CD4-positive, alpha-beta T cell treated with Interleukin-17A for 4 hours (primary cell): ENCODE measurements around the gene C19orf25.
"Not testable (repeated sequence)": the region's sequence is repeated elsewhere in the genome, so short reads cannot be mapped to it uniquely, and the experiment has no call there.

ENCODE experiments used
- DNase-seq: peaks from one replicate; pipeline ENCODE4 v3.0.0-alpha.2; 2020; ENCODE audit warnings: mixed read lengths

The C19orf25 gene

DNA sequence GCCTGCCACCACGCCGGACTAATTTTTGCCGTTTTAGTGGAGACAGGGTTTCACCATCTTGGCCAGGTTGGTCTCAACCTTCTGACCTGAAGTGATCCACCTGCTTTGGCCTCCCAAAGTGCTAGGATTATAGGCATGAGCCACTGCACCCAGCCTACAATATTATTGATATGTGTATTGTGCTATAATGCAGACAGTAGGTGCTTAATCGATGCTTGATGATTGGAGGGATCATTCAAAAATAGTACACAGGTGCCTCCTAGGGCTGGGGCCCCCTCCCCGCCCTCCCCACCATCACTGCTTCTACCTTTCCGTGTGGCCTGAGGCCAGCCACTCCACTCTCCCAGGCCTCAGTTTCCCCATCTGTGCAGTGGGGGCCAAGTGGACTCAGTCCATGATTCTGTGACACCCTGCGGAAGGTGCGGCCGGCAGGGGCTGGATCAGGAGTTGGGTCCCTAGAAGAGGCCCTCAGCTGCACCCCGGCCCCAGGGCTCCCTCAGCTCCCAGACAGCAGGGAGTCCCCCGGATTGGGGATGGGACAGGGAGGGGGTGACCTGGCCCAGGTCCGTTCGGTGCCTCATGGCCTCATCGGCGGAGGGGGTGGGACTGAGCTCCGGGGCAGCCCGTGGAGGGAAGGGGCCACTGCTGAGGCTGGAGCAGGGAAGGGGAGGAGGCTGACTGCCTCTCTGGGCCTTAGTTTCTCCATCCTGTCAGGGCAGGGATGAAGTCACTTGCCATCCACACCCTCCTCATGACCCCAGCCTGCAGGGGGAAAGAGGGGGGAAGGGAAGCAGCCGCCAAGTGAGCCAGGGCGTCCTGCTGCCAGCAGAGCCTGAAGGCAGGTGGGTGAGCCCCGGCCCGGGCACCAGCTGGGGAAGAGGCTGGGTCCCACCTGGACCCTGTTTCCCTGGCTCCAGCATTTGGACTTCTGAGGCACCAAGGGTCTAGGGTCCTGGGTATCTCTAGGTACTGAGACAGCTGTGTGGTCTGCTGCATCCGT lies 32.6 kb upstream of the C19orf25 start:
- peak; percentile 26 for DNase-seq

DNA sequence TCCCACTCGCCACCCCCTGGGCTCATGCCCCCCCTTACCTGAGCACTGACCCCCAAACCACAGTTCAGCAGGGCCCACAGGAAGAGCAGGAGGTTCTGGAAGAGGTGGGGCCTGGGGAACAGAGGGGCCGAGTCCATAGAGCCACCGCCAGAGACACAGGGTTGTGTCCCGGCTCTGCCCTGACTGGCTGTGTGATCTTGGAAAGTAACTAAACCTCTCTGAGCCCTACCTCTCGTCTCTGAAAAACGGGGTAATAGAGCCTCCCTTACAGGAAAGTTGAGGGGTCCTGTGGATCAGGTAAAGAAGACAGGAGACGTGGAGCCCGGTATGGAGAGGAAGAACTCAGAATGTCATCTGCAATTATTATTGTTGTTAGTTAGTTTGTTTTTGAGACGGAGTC lies 31.8 kb upstream of the C19orf25 start:
- DNase-seq, result no peak

DNA sequence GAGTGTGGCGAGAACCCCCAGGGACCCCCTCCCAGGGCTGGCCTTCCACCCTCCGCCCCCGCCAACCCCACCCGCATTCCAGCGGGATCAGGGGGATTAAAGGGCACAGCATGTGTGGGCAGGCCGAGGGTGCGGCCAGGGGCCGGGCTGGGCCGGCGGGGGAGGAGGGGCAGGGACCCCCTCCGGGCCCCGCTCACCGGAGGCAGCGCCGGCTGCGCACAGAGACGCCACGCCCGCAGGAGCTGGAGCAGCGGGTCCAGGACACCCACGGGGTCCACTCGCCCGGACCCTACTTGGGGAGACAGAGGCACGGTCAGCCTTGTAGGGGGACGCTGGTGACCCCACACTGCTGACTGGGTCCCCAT lies 31.4 kb upstream of the C19orf25 start:
- DNase-seq, result no peak

DNA sequence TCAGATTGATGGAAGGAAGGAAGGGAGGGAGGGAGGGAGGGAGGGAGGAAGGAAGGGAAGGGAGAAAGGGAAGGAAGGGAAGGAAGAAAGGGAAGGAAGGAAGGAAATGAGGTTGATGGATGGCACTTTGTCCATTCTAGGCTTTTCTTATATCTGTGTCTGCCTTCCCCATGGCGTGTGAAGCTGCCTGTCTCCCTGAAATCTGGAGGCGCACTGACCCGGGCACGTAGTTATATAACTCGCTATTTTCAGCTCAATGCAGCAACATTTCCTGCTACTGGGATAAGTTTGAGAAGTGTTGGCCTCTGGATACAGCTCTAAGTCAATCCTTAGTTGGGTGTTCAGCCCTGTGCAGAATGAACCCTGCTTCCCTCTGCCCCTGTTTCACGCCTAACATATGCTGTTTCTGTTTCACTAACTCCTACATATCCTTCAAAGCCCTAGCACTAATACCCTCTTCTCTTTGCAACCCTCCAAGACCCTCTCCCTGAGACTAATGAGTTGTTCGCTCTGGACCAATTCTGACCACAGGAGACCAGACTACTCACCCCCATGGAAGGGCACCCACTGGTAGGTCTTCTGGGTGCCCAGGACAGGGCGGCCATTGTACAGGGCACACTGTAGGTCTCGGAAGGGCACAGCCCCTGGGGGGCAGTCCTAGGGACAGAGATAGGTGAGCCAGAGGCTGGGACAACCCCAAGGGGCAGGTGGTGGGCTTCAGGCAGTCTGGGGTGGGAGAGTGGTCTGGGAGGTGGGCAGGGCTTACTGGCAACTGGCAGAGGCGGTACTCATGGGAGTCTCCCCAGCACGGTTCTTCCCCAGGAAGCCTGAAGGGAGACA lies 30.8 kb upstream of the C19orf25 start:
- no peak for DNase-seq

DNA sequence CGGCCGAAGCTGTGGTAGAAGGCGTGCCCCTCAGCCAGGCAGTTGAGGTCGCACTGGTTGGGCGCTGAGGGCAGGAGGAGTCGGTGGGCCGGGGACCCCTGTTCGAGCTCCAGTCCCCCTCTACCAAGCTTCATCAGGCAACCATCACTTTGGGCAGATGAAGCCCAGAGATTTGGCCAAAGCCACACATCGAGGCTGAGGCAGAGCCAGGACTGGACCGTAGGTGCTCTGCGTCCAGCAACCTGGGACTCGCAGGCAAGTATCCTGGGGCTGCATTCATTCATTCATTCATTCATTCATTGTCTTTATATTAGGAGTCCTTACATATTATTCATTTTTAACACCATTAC lies 29.5 kb upstream of the C19orf25 start:
- no peak for DNase-seq

DNA sequence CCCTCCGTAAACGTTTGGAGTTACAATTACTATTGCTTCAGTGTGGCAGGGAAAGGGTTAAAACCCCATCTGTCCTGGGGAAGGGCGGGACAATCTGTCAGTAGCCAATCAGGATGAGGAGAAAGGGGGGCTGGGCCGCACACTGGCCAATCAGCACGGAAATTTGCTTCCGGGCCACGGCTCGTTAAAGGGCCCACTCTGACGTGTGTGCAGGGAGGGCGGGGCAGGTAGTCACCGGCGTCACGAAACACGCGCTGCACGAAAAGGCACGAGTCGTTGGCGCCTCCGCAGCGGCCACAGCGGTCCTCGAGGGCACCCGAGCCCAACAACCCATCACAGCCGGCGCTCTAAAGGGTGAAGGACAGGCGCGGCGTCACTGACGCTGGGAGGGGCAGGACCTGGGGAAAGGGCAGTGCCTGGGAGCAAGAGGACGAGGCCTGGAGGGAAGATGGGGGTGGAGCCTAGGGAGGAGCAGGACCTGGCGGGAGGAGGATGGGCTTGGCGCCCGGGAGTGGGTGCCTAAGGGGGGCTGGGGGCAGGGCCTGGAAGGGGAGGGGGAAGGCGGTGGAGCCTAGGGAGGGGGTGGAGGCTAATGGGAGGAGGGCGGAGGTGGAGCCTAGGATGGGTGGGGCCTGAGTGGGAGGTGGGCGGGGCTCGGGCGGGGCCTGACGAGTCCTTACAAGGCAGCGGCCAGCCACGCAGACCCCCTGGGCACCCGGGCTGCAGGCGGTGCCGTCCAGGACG lies 28.9 kb upstream of the C19orf25 start:
- peak; percentile 93 for DNase-seq

DNA sequence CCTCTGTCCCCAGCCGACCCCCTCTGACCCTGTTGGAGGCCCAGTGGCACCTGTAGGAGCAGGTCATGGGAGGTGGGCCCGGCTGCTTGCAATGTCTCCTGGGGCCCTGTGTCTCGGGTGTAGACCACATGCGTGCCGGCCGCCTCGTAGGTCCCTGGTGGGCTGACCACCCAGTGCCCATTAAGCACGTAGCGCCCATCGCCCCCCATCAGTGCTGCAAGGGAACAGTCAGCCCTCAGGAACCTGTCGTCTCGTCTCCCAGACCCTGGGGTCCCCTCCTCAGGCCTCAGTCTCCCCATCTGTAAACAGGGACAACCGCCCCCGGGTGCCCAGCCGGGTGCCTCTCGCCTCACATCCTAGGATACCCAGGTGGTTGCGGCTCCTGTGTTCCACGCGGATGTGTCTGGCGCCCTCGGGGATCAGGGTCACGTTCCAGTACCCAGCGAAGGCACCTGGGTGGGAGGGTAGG lies 28.2 kb upstream of the C19orf25 start:
- no peak for DNase-seq

DNA sequence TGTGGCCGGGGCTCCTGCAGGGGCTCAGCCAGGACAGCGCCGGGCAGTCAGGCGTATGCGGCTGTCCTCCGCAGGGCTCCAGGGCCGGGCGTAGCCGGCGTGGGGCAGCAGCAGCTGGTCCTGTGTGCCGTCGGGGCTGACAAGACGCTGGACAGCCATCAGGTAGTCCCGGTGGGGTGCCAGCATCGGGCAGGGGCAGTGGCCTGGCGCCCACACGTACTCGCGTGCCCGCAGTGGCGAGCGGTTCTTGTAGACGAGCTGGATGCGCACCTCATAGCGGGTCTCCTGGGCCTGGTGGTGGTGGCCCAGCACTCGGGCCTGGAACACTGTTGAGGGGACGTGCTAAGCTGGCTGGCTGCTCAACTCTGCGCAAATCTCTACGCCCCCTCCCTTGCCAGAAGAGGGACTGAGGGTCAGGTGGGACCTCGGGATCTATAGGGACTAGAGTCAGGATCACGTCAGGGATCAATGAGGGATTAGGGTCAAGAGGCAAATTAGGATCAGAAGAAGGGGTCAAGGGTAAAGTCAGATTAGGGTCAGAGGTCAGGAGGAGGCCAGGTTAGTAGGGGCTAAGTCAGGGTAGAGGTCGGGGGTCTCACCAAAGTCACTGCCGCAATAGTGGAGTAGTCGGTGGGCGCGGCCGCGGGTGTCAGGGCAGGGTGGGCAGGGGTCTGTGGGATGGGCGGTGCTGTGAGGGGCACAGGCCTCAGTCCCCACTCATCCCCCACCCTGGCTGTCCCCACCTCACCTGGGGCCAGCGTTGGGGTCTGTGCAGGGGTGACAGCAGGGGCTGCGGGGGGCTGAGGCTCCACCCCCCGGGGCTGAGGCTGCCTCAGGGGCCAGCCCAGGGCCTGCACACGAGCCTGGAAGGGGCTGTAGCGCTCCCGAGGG lies 27.2 kb upstream of the C19orf25 start:
- no peak for DNase-seq

DNA sequence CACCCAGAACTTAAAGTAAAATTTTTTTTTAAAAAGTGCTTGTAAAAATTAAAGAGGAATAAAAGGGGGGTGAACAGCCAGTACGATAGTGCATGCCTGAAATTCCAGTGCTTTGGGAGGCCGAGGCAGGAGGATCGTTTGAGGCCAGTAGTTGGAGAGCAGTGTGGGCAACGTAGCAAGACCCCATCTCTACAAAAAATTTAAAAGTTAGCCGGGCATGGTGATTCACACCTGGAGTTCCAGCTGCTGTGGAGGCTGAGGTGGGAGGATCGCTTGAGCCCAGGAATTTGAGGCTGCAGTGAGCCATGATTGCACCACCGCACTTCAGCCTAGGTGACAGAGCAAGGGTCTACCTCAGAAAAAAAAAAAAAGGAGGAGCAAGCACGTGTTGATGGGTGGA lies 26.0 kb upstream of the C19orf25 start:
- DNase-seq, result no peak

DNA sequence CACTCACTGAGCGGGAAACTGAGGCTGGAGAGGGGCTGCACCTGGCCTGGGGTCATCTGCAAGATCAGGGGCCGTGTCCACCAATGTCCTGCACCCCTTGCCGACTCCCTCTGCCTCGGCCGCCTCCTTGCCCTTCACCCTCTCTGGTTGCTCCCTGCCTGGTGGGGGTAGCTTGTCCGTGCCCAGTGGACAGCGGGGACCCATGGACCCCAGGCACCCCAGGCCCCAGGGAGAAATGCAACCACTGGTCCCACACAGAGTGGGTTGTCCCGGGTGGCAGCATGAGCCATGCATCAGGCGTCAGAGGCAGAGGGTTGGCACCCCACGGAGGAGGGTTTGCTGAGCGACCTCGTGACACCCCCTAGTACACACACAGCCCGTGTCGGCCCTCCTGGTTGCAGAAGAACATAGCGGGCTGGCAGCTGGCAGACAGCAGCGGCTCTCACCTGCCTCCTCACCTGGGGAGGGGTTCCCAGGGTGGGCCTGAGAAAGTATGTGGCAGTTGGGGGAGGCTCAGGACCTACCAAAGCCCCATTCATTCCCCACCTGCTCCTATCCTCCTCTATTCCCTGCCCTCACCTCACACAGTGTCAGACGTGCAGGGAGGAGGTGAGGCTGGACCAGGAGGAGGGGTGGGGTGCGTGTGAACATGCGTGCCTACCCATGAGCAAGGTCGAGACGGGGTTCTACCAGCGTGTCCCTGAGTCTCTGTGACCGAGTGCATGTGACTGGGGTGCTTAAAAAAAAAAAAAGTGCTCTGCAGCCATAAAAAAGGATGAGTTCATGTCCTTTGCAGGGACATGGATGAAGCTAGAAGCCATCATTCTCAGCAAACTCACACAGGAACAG lies 25.1 kb upstream of the C19orf25 start:
- DNase-seq, result no peak

DNA sequence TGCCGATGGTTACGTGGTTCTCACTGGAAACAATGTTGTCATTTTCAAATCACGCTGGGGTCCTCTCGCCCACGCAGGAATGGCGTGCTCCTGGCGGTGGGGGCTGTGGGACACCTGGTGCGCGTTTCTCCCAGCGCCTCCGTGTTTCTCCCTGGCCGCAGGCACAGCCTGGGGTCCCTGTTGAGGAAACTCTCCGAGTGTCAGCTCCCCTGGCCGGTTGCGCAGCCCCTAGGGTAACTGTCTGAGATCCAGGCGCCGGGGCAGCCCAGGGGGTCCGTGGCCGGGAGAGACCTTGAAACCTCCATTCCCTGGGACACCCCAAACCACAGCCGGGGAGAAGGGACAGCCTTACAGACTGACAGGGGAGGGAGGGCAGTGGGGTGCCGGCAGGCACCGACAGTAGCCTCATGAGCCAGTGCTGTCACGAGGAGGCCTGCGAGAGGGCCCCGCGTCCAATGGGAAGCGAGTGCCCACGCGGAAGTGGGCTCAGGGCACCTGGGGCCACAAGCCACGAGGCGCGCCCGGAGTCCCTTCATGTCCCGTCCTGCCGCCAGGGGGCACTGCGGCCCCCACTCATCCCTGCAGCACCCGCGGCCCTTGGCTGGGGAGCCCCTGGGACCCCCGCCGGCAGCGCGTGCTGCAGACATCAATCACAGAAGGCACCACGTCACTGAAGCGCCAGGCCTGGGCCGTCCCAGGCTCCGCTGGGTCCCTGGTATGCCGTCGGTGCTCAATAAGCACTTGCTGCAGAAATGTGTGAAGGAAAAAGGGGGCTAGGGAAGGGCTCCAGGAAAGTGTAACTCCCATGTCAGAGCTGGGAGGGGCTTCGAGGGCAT lies 24.3 kb upstream of the C19orf25 start:
- peak; percentile 79 for DNase-seq

DNA sequence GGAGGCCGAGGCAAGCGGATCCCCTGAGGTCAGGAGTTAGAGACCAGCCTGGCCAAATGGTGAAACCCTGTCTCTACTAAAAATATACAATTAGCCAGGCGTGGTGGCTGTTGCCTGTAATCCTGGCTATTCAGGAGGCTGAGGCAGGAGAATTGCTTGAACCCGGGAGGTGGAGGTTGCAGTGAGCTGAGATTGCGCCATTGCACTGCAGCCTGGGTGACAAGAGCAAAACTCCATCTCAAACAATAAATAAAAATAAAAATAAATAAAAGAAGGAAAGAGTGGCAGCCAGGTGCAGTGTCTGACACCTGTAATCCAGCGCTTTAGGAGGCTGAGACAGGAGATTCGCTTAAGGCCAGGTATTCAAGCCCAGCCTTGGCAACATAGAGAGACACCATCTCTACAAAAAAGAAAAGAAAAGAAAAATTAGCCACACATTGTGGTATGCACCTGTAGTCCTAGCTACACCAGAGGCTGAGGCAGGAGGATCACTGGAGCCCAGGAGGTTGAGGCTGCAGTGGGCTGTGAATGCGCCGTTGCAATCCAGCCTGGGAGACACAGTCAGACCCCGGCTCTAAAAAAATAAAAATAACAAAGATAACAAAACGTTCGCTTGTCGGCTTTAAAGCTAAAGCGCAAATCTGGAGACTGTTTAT lies 23.5 kb upstream of the C19orf25 start:
- no peak for DNase-seq

DNA sequence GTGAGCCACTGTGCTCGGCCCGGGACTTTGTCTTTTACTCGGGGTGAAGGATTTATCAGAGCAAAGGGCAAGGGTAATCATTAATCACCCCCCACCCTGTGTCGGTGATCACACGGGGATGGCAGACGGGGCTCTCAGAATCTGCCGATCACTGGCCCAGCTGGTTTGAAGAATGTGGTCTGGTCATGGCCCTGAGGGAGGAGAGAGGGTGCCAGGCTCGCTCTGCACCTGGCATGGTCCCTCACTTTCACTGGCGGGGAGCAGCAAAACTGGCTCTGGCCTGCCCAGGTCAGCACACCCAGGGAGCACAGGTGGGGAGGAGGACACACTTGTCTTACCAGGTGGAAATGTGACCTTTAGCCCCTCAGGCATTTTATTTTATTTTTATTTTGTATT lies 22.2 kb upstream of the C19orf25 start:
- DNase-seq, result no peak

DNA sequence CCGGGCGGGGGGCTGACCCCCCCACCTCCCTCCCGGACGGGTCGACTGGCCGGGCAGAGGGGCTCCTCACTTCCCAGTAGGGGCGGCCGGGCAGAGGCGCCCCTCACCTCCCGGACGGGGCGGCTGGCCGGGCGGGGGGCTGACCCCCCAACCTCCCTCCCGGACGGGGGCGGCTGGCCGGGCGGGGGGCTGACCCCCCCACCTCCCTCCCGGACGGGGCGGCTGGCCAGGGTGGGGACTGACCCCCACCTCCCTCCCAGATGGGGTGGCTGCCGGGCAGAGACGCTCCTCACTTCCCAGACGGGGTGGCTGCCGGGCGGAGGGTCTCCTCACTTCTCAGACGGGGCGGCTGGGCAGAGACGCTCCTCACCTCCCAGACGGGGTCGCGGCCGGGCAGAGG lies 20.2 kb upstream of the C19orf25 start:
- not testable (repeated sequence) for DNase-seq

DNA sequence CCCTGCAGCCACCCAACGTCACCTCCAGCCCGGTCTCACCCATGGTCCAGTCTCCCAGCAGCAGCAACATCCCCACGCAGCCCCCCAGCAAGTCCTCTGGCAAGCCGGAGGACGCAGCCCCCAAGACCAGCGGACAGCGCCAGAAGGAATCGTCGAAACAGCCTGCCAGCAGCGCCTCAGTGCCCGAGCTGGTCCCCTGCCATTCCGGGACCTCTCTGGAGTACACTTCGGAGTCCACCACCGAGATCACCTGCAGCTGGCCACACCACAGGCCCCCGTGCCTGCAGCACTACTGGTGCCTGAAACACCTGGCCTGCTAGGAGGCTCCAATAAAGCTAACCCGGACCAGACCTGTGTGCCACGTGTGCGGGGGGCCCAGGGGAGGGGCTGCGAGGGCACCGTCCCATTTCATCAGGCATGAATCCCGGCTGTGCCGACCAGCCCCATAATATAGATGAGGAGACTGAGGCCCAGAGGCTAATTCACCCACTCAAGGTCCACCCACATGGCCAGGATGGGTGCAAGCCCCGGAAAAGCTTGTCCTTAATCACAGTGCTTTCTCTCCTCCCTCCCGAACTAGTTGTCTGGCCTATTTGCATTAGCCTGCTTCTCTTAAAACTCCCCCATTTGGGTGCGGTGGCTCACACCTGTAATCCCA lies 18.7 kb upstream of the C19orf25 start:
- no peak for DNase-seq

DNA sequence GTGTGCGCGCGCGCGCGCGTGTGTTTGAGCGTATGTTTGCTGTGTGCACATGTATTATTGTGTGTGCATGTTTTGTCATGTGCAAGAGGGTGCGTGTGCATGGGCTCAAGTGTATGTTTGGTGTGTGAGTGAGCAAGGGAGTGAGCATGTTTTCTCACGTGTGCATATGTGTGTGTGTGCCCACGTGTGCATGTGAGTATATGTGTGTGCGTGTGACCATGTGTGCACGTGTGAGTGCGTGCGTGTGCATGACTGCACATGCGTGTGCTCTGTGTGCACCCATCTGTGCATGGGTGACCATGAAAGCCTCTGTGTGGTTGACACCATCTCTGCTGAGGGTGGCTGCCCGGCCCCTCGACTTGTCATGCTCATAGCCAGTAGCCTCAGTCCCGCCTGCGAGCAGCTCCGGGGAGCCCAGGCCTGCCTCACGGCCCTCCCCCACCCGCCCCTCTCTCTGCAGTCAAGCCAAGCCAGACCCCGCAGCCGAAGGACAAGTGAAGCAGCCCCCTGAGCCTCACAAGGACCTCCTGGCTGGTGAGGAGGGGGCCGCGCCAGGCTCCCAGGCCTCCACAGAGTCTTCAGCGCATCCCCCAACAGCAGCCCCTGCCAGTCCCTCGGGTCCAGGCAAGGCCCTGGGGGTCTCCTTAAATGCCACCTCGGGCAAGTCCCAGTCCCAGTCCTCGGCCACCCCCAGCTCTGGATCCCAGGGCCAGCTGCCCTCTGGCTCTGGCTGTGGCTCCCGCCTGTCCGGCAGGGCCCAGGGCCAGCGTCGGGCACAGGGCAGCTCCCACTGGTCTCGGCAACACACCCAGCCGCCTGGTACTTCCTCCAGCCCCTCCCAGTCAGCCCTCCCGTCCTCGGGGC lies 17.9 kb upstream of the C19orf25 start:
- DNase-seq, result no peak

DNA sequence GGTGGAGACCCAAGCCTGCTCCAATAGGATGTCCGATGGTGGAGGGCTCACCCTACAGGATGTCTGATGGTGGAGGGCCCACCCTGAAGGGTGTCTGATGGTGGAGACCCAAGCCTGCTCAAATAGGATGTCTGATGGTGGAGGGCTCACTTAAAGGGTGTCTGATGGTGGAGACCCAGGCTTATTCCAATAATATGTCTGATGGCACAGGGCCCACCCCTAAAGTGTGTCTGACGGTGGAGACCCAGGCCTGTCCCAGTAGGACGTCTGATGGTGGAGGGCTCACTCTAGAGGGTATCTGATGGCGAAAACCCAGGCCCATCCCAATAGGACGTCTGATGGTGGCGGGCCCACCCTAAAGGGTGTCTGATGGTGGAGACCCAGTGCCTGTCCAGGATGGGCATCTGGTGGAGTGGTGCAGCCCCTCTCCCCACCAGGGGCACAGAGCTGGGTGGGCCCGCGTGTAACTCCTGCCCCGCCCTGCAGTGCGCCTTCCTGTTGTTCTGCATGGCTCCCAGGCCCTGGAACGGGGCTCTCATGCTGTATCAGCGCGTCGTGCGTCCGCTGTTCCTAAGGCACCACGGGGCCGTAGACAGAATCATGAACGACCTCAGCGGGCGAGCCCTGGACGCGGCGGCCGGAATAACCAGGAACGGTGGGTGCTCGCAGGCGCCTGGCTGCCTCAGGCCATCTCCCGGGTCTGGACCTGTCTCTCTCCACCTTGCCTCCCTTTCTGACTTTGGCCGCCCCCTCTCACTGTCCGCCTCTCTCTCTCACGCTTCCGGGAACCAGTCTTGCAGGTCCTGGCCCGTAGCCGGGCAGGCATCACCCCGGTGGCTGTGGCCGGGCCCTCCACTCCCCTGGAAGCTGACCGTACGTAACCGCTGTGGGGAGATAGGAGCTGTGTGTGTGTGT lies 17.0 kb upstream of the C19orf25 start:
- no peak for DNase-seq
